Fibroblast of lung (primary cell): Measurements from ENCODE around the gene TACC2. TPM values are rescaled to one million over a fixed set of nuclear protein-coding genes. Genes with fewer than 3 reads are reported as not detected.
"Not testable (repeated sequence)": the region's sequence is repeated elsewhere in the genome, so short reads cannot be mapped to it uniquely, and the experiment has no call there.

Experiments
- DNase-seq, 2 donors: peaks; one replicate each; pipeline versions ENCODE4 v3.0.0 to v3.0.0-alpha.2; 2010; ENCODE audit warnings: low read depth in 2 of 2
- H2AFZ ChIP-seq: 2 replicates; pipeline ENCODE4 v1.5.1; 2012; ENCODE audit warnings: low read length, control low read depth, inconsistent platforms
- H3K27ac ChIP-seq: 2 replicates; pipeline ENCODE4 v1.5.1; 2011; ENCODE audit warnings: low read length, control low read depth; ENCODE audit not compliant: insufficient read depth
- H3K27me3 ChIP-seq: 2 replicates; pipeline ENCODE4 v1.5.1; 2011; ENCODE audit warnings: mild to moderate bottlenecking, low read length; ENCODE audit not compliant: control insufficient read depth, insufficient read depth
- H3K36me3 ChIP-seq: 2 replicates; pipeline ENCODE4 v1.5.1; 2011; ENCODE audit warnings: low read length; ENCODE audit not compliant: control insufficient read depth, insufficient read depth
- H3K4me1 ChIP-seq: 2 replicates; pipeline ENCODE4 v1.5.1; 2011; ENCODE audit warnings: low read length; ENCODE audit not compliant: control insufficient read depth, insufficient read depth; ENCODE audit errors: extremely low read depth
- H3K4me2 ChIP-seq: 2 replicates; pipeline ENCODE4 v1.5.1; 2011; ENCODE audit warnings: low read length, control low read depth; ENCODE audit not compliant: insufficient read depth; ENCODE audit errors: extremely low read depth
- H3K4me3 ChIP-seq, 4 experiments: fragments of 200-600 bp in 1 of 4; sonication (generic) in 1 of 4; replicated peaks in 1 of 4; 2 replicates each; pipeline ENCODE4 v1.5.1; 2011 to 2016; ENCODE audit warnings: low read length in 4 of 4, low read depth in 3 of 4, mild to moderate bottlenecking in 3 of 4, control low read depth in 2 of 4, inconsistent platforms in 1 of 4, mixed read lengths in 1 of 4; ENCODE audit not compliant: insufficient read depth in 1 of 4; ENCODE audit errors: control extremely low read depth in 1 of 4
- H3K79me2 ChIP-seq: 2 replicates; pipeline ENCODE4 v1.5.1; 2012; ENCODE audit warnings: mild to moderate bottlenecking, low read length, inconsistent platforms; ENCODE audit not compliant: control insufficient read depth, insufficient read depth
- H3K9ac ChIP-seq: 2 replicates; pipeline ENCODE4 v1.5.1; 2011; ENCODE audit warnings: mild to moderate bottlenecking, low read length, control low read depth; ENCODE audit not compliant: insufficient read depth
- H3K9me3 ChIP-seq: 2 replicates; pipeline ENCODE4 v1.5.1; 2012; ENCODE audit warnings: low read depth, low read length; ENCODE audit not compliant: control insufficient read depth, insufficient read depth
- H4K20me1 ChIP-seq: 2 replicates; pipeline ENCODE4 v1.5.1; 2011; ENCODE audit warnings: low read length; ENCODE audit not compliant: control insufficient read depth, insufficient read depth; ENCODE audit errors: extremely low read depth
- CTCF ChIP-seq, 2 donors: IDR thresholded peaks in 1 of 2; conservative IDR thresholded peaks in 1 of 2; 1 replicate in 1 of 2; 2 replicates in 1 of 2; pipeline ENCODE4 v1.5.1; 2011 to 2012; ENCODE audit warnings: low read length in 2 of 2, control low read depth in 1 of 2, inconsistent platforms in 1 of 2, low read depth in 1 of 2, mild to moderate bottlenecking in 1 of 2
- EZH2 ChIP-seq: IDR thresholded peaks from 2 replicates; pipeline ENCODE4 v1.5.1; 2012; ENCODE audit warnings: low read length, control low read depth, mild to moderate bottlenecking; ENCODE audit errors: missing control alignments
- polyA plus RNA-seq, 2 donors: library from polyadenylated mRNA; depleted of rRNA in 1 of 2; stranded (reverse) in 1 of 2; unstranded in 1 of 2; fragments of >200 nt; gene quantifications; 2 replicates each; pipeline ENCODE4 v1.2.1, GENCODE V29; 2011 to 2012; ENCODE audit warnings: missing spikeins in 1 of 2
- total RNA-seq: library from RNA; depleted of rRNA; stranded (reverse); fragments of >200 nt; gene quantifications from 2 replicates; pipeline ENCODE4 v1.2.1, GENCODE V29; 2014

The TACC2 gene
- total and polyA plus RNA-seq, 2 donors (not counting 1 experiment from before 2014, with no cell fraction given), result 7.6 to 13.0 TPM

GRCh38 chr10:122012731-122013130 lies 23.8 kb downstream of the TACC2 start:
- Histone ChIP-seq H3K27ac (no peak overlapping the region), H3K4me2 (no peak overlapping the region), H3K4me1 (no peaks in the 10 kb centered on the region), H3K79me2 (no peaks in the 10 kb centered on the region), H3K9me3 (no peaks in the 10 kb centered on the region), H3K27me3 (no peaks in the 10 kb centered on the region), H3K9ac (no peak overlapping the region), H3K4me3 (no peak overlapping the region), H3K36me3 (no peaks in the 10 kb centered on the region), H4K20me1 (no peaks in the 10 kb centered on the region), H2AFZ (no peak overlapping the region)
- no peak for DNase-seq
- TF ChIP-seq CTCF (conservative IDR thresholded peaks at IDR 0.05 in 1 of 2, IDR thresholded peaks at IDR 0.05 in 1 of 2; ENCODE audit: low read depth in 1 of 2, low read length in 2 of 2), result no peak
- TF ChIP-seq EZH2, result no peak

- H4K20me1 ChIP-seq, result no peaks in the 10 kb centered on the region
- no peaks in the 10 kb centered on the region for H3K9me3 ChIP-seq
- no peak overlapping the region for H3K27ac ChIP-seq
- H2AFZ ChIP-seq, result no peak overlapping the region
- H3K9ac ChIP-seq, result no peak overlapping the region
- no peak overlapping the region for H3K4me3 ChIP-seq
- no peak overlapping the region for H3K4me2 ChIP-seq
- DNase-seq, result no peak
- H3K4me1 ChIP-seq, result no peaks in the 10 kb centered on the region
- TF ChIP-seq CTCF (conservative IDR thresholded peaks at IDR 0.05 in 1 of 2, IDR thresholded peaks at IDR 0.05 in 1 of 2; ENCODE audit: low read depth in 1 of 2, low read length in 2 of 2), result no peak
- no peaks in the 10 kb centered on the region for H3K79me2 ChIP-seq
- peaks cover under 1% of the 10 kb centered on the region for H3K27me3 ChIP-seq
- no peaks in the 10 kb centered on the region for H3K36me3 ChIP-seq
Measured at GRCh38 chr10:122013311-122013780, 24.4 kb downstream of the TACC2 start.

GRCh38 chr10:122014652-122015248 lies 25.8 kb downstream of the TACC2 start:
- Histone ChIP-seq H3K9me3 (no peaks in the 10 kb centered on the region), H3K27me3 (peaks cover 7% of the 10 kb centered on the region), H2AFZ (no peak overlapping the region), H3K27ac (no peak overlapping the region), H4K20me1 (no peaks in the 10 kb centered on the region), H3K4me2 (no peak overlapping the region), H3K4me3 (no peak overlapping the region), H3K36me3 (no peaks in the 10 kb centered on the region), H3K9ac (no peak overlapping the region), H3K79me2 (no peaks in the 10 kb centered on the region), H3K4me1 (no peaks in the 10 kb centered on the region)
- DNase-seq, result no peak
- TF ChIP-seq CTCF (conservative IDR thresholded peaks at IDR 0.05 in 1 of 2, IDR thresholded peaks at IDR 0.05 in 1 of 2; ENCODE audit: low read depth in 1 of 2, low read length in 2 of 2) (no peak), EZH2 (no peak)

GRCh38 chr10:122017926-122018325 lies 29.0 kb downstream of the TACC2 start:
- H3K4me2 ChIP-seq, H3K27ac ChIP-seq, H3K79me2 ChIP-seq, H3K27me3 ChIP-seq, H3K4me3 ChIP-seq, H3K4me1 ChIP-seq, H3K36me3 ChIP-seq, H2AFZ ChIP-seq, H3K9ac ChIP-seq, H4K20me1 ChIP-seq, DNase-seq, H3K9me3 ChIP-seq: not testable (repeated sequence)
